GM13977 (cell line): Measurements from ENCODE around the gene GPR37.

ENCODE experiments used
- DNase-seq: peaks from one replicate; pipeline ENCODE4 v3.0.0; 2012; ENCODE audit warnings: low spot score
- in situ Hi-C: fragments of 300-500 bp; cut with MboI; formaldehyde crosslinking; loops from one replicate; pipeline ENCODE4 v1.12.0; 2022; ENCODE audit warnings: low sequenced_read_pairs, low pct_unique_long_range_greater_than_20kb, mixed read lengths, inconsistent platforms; ENCODE audit not compliant: unreplicated experiment
- TF ChIP-seq, protein P1 (sequence below): IDR thresholded peaks from 2 replicates; pipeline ENCODE4 v1.5.1; 2012; ENCODE audit warnings: mild to moderate bottlenecking, control low read depth; ENCODE audit not compliant: insufficient read depth; ENCODE audit errors: extremely low read depth, missing control alignments

The GPR37 gene

GRCh38 chr7:124777268-124777667 is 11.7 kb upstream of the GPR37 start:
- TF ChIP-seq, protein P1, sequence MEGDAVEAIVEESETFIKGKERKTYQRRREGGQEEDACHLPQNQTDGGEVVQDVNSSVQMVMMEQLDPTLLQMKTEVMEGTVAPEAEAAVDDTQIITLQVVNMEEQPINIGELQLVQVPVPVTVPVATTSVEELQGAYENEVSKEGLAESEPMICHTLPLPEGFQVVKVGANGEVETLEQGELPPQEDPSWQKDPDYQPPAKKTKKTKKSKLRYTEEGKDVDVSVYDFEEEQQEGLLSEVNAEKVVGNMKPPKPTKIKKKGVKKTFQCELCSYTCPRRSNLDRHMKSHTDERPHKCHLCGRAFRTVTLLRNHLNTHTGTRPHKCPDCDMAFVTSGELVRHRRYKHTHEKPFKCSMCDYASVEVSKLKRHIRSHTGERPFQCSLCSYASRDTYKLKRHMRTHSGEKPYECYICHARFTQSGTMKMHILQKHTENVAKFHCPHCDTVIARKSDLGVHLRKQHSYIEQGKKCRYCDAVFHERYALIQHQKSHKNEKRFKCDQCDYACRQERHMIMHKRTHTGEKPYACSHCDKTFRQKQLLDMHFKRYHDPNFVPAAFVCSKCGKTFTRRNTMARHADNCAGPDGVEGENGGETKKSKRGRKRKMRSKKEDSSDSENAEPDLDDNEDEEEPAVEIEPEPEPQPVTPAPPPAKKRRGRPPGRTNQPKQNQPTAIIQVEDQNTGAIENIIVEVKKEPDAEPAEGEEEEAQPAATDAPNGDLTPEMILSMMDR, result no peak
- in situ Hi-C loops, result loop anchor here (25.0 kb wide), 1 partner anchor 615 kb away; no protein-coding TSS in a partner anchor
- no peak for DNase-seq

GRCh38 chr7:124776153-124776552 is 10.6 kb upstream of the GPR37 start:
- no peak for DNase-seq
- in situ Hi-C loops, result loop anchor here (25.0 kb wide), 1 partner anchor 614 kb away; no protein-coding TSS in a partner anchor
- TF ChIP-seq, protein P1, result no peak

DNA sequence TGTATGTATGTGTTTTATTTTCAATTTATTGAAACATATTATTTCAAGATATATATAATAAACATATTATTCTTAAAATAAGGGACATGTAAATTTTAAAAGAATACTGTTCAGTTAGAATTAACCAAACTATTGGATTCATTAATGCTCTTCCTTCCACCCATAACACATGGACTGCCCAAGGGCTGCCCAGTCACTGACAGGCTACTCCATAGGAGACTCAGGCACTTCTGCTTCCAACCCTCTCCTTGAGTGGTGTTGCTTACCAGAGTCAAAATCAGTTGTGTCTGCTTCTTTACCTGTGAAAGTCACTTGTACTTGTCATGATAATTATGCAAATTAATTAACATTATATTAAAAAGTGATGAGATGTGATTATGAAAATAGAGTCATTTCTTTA is 9.8 kb upstream of the GPR37 start:
- DNase-seq, result no peak
- TF ChIP-seq, protein P1, result no peak
- in situ Hi-C loops, result loop anchor here (25.0 kb wide), 1 partner anchor 613 kb away; no protein-coding TSS in a partner anchor

DNA sequence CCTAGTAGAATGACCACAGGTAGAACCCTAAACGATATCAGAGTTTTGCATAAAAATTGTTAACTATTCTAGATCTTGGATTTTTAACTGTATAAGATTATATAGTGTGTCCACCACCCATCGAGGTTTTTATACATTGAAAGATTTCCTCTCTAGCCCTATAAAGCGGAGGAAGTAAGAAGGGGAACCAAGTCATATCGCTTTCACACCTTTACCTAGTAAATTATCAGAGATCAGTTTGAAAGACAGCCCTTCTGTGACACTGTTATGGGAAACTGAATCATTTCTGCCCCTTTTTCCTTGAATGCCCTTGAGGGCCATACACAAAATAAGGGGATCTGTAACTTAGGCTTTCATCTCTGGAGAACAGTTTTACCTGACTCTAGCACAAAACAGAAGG is 8.3 kb upstream of the GPR37 start:
- TF ChIP-seq, protein P1, result no peak
- no peak for DNase-seq
- in situ Hi-C loops, result no loop called here

GRCh38 chr7:124773339-124773738 is 7.7 kb upstream of the GPR37 start:
- TF ChIP-seq, protein P1, result no peak
- DNase-seq, result no peak
- in situ Hi-C loops, result no loop called here

DNA sequence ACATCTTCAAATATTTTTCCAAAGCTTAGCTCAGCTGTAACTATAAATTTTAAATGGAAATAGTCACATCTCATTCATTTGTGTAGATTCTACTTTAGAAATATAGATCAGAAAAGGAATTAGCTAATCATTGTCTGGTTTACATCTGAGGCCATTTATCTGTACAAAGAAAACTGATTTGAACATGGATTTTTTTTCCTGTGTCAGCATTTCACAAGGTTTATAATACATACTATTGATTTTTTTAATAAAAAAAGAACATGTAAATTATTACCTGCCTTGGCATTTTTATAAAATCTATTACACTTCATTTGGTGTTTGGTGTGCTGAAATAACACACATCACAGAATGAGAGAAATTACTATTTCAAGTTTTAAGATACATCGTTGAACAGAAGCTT is 3.5 kb upstream of the GPR37 start:
- in situ Hi-C loops, result no loop called here
- TF ChIP-seq, protein P1, result no peak

DNA sequence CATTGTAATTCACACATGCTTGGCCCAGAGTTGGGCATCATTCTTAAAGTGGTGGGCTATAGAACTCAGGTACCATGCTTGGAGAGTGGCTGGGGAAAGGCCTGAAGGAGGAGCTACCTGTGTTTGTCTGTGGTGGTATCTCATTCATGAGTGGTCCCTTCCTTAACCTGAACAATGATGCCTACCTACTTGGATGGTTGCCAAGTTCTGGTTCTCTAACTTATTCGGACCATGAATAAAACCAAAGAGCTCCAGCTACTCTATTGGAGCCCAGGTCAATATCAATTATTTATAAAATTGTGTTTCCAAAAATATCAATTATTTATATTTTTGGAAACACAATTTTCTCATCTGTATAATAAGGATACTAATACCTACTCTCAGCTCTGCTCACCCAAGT is 2.9 kb upstream of the GPR37 start:
- no peak for DNase-seq
- TF ChIP-seq, protein P1, result no peak
- in situ Hi-C loops, result no loop called here

More for the DNA sequence above, 3.5 kb upstream of the GPR37 start:
- no peak for DNase-seq
